ENCODE data around the gene SSTR5. TPM values are rescaled to one million over a fixed set of nuclear protein-coding genes. Genes with fewer than 3 reads are reported as not detected.

Gene SSTR5
- polyA plus RNA-seq, 1 donor, result 1.2 TPM

GRCh38 chr16:1030473-1030901, 42.1 kb upstream of the SSTR5 start:
- no peak overlapping the region for H3K27ac ChIP-seq (ENCODE audit: low read length)
- no peak for DNase-seq
- peaks cover 8% of the 10 kb centered on the region for H3K27me3 ChIP-seq (ENCODE audit: control insufficient read depth, insufficient read depth, low read length)
- no CpG with 5 or more reads among the region's 26 CpGs for WGBS (ENCODE audit: insufficient coverage, low lambda C conversion rate)
- H3K36me3 ChIP-seq (ENCODE audit: control insufficient read depth, insufficient read depth, low read length), result no peaks in the 10 kb centered on the region
- H3K4me3 ChIP-seq (ENCODE audit: low read length), result no peak overlapping the region
- H3K4me1 ChIP-seq (ENCODE audit: control insufficient read depth, insufficient read depth, low read length), result no peaks in the 10 kb centered on the region
- H3K9me3 ChIP-seq (ENCODE audit: control insufficient read depth, low read depth, low read length), result peaks cover 23% of the 10 kb centered on the region

- no peak overlapping the region for H3K27ac ChIP-seq (ENCODE audit: low read length)
- H3K4me1 ChIP-seq (ENCODE audit: control insufficient read depth, insufficient read depth, low read length), result no peaks in the 10 kb centered on the region
- H3K4me3 ChIP-seq (ENCODE audit: low read length), result no peak overlapping the region
- DNase-seq, result no peak
- no peaks in the 10 kb centered on the region for H3K36me3 ChIP-seq (ENCODE audit: control insufficient read depth, insufficient read depth, low read length)
- peaks cover 10% of the 10 kb centered on the region for H3K27me3 ChIP-seq (ENCODE audit: control insufficient read depth, insufficient read depth, low read length)
- peaks cover 23% of the 10 kb centered on the region for H3K9me3 ChIP-seq (ENCODE audit: control insufficient read depth, low read depth, low read length)
- WGBS (ENCODE audit: insufficient coverage, low lambda C conversion rate), result 83% methylated on average over 1 of the region's 17 CpGs
These were observed 40.9 kb upstream of the SSTR5 start for GRCh38 chr16:1031666-1032065.

GRCh38 chr16:1032607-1033006, 39.9 kb upstream of the SSTR5 start:
- DNase-seq, result no peak
- Histone ChIP-seq H3K9me3 (ENCODE audit: control insufficient read depth, low read depth, low read length) (peaks cover 23% of the 10 kb centered on the region), H3K27ac (ENCODE audit: low read length) (no peak overlapping the region), H3K27me3 (ENCODE audit: control insufficient read depth, insufficient read depth, low read length) (peaks cover 13% of the 10 kb centered on the region), H3K4me3 (ENCODE audit: low read length) (no peak overlapping the region), H3K4me1 (ENCODE audit: control insufficient read depth, insufficient read depth, low read length) (no peaks in the 10 kb centered on the region), H3K36me3 (ENCODE audit: control insufficient read depth, insufficient read depth, low read length) (no peaks in the 10 kb centered on the region)
- WGBS (ENCODE audit: insufficient coverage, low lambda C conversion rate), result 95% methylated on average over 2 of the region's 2 CpGs

GRCh38 chr16:1033128-1033679, 39.3 kb upstream of the SSTR5 start:
- H3K4me1 ChIP-seq (ENCODE audit: control insufficient read depth, insufficient read depth, low read length), result no peaks in the 10 kb centered on the region
- H3K36me3 ChIP-seq (ENCODE audit: control insufficient read depth, insufficient read depth, low read length), result no peaks in the 10 kb centered on the region
- H3K27ac ChIP-seq (ENCODE audit: low read length), result no peak overlapping the region
- no peak overlapping the region for H3K4me3 ChIP-seq (ENCODE audit: low read length)
- peaks cover 23% of the 10 kb centered on the region for H3K9me3 ChIP-seq (ENCODE audit: control insufficient read depth, low read depth, low read length)
- 90% methylated on average over 3 of the region's 3 CpGs for WGBS (ENCODE audit: insufficient coverage, low lambda C conversion rate)
- DNase-seq, result no peak
- peaks cover 13% of the 10 kb centered on the region for H3K27me3 ChIP-seq (ENCODE audit: control insufficient read depth, insufficient read depth, low read length)

DNA sequence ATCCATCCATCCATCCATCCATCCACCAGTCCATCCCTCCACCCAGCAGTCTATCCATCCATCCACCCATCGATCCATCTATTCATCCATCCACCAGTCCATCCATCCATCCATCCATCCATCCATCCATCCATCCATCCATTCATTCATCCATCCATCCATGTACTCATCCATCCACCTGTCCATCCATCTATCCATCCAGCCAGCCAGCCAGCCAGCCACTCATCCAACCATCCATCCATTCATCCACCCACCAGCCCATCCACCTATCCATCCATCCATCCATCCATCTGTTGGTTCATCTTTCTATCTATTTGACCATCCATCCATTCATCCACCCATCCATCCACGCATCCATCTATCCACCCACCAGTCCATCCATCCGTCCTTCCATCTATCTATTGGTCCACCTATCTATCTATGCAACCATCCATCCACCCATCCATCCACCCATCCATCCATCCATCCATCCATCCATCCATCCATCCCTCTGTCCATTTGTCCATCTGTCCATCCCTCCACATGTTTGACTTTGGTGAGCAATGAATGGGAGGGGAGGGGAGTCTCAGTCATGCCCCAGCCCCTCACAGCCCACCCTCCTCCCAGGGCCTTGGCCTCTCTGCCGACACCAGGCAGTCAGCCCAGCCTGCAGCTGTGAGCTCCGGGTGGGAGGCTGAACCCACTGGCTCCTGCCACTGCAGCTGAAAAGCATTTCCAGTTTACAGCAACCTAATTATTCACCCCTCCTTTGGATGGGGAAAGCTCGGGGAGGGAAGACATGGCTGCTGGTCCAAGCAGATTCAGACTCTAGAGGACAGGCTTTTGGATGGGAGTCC, 38.1 kb upstream of the SSTR5 start:
- WGBS (ENCODE audit: insufficient coverage, low lambda C conversion rate), result 100% methylated on average over 2 of the region's 6 CpGs
- Histone ChIP-seq H3K4me1 (ENCODE audit: control insufficient read depth, insufficient read depth, low read length) (no peaks in the 10 kb centered on the region), H3K27me3 (ENCODE audit: control insufficient read depth, insufficient read depth, low read length) (peaks cover 8% of the 10 kb centered on the region), H3K27ac (ENCODE audit: low read length) (no peak overlapping the region), H3K9me3 (ENCODE audit: control insufficient read depth, low read depth, low read length) (peaks cover 23% of the 10 kb centered on the region), H3K4me3 (ENCODE audit: low read length) (no peak overlapping the region), H3K36me3 (ENCODE audit: control insufficient read depth, insufficient read depth, low read length) (no peaks in the 10 kb centered on the region)
- no peak for DNase-seq

DNA sequence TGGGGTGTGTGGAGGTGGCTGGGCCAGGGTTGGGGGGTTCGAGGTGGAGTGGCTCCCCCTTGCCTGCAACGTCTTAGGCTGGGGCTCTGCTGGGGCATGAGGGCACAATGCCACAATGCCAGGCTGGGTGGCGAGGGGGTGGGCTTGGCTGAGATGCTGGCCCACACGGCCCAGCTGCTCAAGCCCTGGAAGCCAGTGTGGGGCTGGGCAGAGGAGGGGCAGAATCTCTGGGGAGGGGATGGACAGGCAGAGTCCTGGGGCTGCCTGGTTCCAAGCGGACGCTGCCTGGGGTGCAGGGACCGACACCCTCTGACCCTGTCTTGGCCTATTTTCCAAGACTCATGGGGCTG, 37.5 kb upstream of the SSTR5 start:
- Histone ChIP-seq H3K4me1 (ENCODE audit: control insufficient read depth, insufficient read depth, low read length) (no peaks in the 10 kb centered on the region), H3K36me3 (ENCODE audit: control insufficient read depth, insufficient read depth, low read length) (no peaks in the 10 kb centered on the region), H3K27ac (ENCODE audit: low read length) (no peak overlapping the region), H3K9me3 (ENCODE audit: control insufficient read depth, low read depth, low read length) (peaks cover 23% of the 10 kb centered on the region), H3K4me3 (ENCODE audit: low read length) (no peak overlapping the region), H3K27me3 (ENCODE audit: control insufficient read depth, insufficient read depth, low read length) (peaks cover 7% of the 10 kb centered on the region)
- WGBS (ENCODE audit: insufficient coverage, low lambda C conversion rate), result no CpG with 5 or more reads among the region's 7 CpGs
- no peak for DNase-seq

DNA sequence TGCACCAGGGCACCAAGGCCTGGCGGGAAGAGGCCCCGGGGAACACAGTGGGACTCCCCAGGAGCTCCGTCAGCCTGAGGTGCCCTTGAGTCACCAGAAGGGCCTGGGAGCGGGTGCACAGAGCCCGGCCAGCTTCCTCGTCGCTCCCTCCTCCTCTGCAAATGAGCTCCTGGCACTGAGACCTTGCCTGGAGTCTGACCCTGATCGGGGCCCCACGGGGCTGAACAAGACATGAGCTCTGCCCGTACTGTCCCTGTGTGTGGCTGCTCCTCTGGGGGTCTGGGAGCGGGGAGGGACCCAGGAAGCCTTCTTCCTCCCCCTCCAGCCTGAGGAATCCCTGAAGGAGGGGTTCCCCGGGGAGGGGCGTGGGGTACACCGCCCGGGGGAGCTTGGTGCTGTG, 36.4 kb upstream of the SSTR5 start:
- H3K4me3 ChIP-seq (ENCODE audit: low read length), result no peak overlapping the region
- WGBS (ENCODE audit: insufficient coverage, low lambda C conversion rate), result no CpG with 5 or more reads among the region's 15 CpGs
- peaks cover 35% of the 10 kb centered on the region for H3K9me3 ChIP-seq (ENCODE audit: control insufficient read depth, low read depth, low read length)
- no peaks in the 10 kb centered on the region for H3K36me3 ChIP-seq (ENCODE audit: control insufficient read depth, insufficient read depth, low read length)
- H3K4me1 ChIP-seq (ENCODE audit: control insufficient read depth, insufficient read depth, low read length), result no peaks in the 10 kb centered on the region
- H3K27me3 ChIP-seq (ENCODE audit: control insufficient read depth, insufficient read depth, low read length), result peaks cover 5% of the 10 kb centered on the region
- H3K27ac ChIP-seq (ENCODE audit: low read length), result no peak overlapping the region
- no peak for DNase-seq

- Histone ChIP-seq H3K9me3 (ENCODE audit: control insufficient read depth, low read depth, low read length) (peaks cover 39% of the 10 kb centered on the region), H3K27me3 (ENCODE audit: control insufficient read depth, insufficient read depth, low read length) (peaks cover 5% of the 10 kb centered on the region), H3K4me3 (ENCODE audit: low read length) (no peak overlapping the region), H3K4me1 (ENCODE audit: control insufficient read depth, insufficient read depth, low read length) (no peaks in the 10 kb centered on the region), H3K27ac (ENCODE audit: low read length) (no peak overlapping the region), H3K36me3 (ENCODE audit: control insufficient read depth, insufficient read depth, low read length) (no peaks in the 10 kb centered on the region)
- WGBS (ENCODE audit: insufficient coverage, low lambda C conversion rate), result no CpG with 5 or more reads among the region's 21 CpGs
- no peak for DNase-seq
These were observed 35.7 kb upstream of the SSTR5 start for GRCh38 chr16:1036726-1037393.

DNA sequence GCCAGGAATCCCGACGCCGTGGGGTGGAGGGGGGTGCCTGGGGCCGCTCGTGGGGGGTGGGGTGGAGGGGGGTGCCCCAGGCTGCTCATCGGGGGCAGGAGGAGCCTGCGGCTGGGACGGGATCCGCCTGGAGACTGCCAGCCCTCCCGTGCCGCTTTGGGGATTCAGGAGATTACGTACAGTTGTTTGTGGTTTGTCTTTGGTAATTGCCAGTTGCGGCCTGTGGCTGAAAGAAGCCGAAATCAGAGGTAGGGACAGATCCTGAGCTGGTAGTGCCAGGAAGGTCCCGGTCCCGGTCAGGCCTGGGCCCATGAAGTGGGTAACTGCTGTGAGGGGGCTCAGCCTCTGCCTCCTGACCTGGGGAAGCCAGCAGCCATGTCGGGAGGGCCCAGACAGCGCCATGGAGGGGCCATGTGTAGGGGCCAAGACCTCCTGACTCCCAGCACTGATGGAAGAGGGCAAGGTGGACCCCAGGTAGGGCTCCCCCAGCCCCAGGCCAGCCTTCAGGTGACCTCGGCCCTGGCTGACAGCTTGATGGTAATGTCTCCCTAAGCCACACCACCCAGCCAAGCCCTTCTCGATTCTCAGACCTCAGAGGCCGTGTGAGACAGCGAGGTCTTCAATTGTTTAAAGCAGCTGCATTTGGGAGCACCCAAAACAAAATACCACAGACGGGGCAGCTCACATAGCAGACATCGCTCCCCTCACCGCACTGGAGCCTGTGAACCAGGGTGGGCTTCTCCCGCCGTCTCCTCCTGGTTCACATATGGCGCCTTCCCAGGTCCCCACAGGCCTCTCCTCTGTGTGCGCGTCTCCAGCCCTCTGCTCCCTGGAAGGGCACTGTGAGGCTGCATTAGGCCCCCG, 34.9 kb upstream of the SSTR5 start:
- Histone ChIP-seq H3K4me3 (ENCODE audit: low read length) (no peak overlapping the region), H3K36me3 (ENCODE audit: control insufficient read depth, insufficient read depth, low read length) (no peaks in the 10 kb centered on the region), H3K4me1 (ENCODE audit: control insufficient read depth, insufficient read depth, low read length) (no peaks in the 10 kb centered on the region), H3K27me3 (ENCODE audit: control insufficient read depth, insufficient read depth, low read length) (peaks cover 5% of the 10 kb centered on the region), H3K27ac (ENCODE audit: low read length) (no peak overlapping the region), H3K9me3 (ENCODE audit: control insufficient read depth, low read depth, low read length) (peaks cover 38% of the 10 kb centered on the region)
- WGBS (ENCODE audit: insufficient coverage, low lambda C conversion rate), result no CpG with 5 or more reads among the region's 31 CpGs
- DNase-seq, result no peak

GRCh38 chr16:1038932-1039331, 33.6 kb upstream of the SSTR5 start:
- no peaks in the 10 kb centered on the region for H3K4me1 ChIP-seq (ENCODE audit: control insufficient read depth, insufficient read depth, low read length)
- peaks cover 28% of the 10 kb centered on the region for H3K9me3 ChIP-seq (ENCODE audit: control insufficient read depth, low read depth, low read length)
- H3K27me3 ChIP-seq (ENCODE audit: control insufficient read depth, insufficient read depth, low read length), result peaks cover 5% of the 10 kb centered on the region
- H3K4me3 ChIP-seq (ENCODE audit: low read length), result no peak overlapping the region
- no CpG with 5 or more reads among the region's 12 CpGs for WGBS (ENCODE audit: insufficient coverage, low lambda C conversion rate)
- DNase-seq, result no peak
- H3K36me3 ChIP-seq (ENCODE audit: control insufficient read depth, insufficient read depth, low read length), result no peaks in the 10 kb centered on the region
- H3K27ac ChIP-seq (ENCODE audit: low read length), result no peak overlapping the region

Data from large intestine (tissue), 3 donors.